IMR-90 (cell line): ENCODE results near the gene CCDC142. TPM values are rescaled to one million over a fixed set of nuclear protein-coding genes. Genes with fewer than 3 reads are reported as not detected.

Source experiments
- ATAC-seq: fragments of 200-7000 bp; cut with Tn5 transposase; 2 replicates; pipeline ENCODE4 v1.9.1; 2020; ENCODE audit warnings: low read depth, mild to moderate bottlenecking, moderate library complexity
- BruUV-seq: library from RNA; stranded (reverse); fragments of 400-500 nt; replicated peaks from 2 replicates; lab custom pipeline; 2021; lab: Mats Ljungman, UMichigan
- CTCF ChIA-PET: fragments of 300-600 bp; formaldehyde crosslinking; extraction: SDS; loops from one replicate; lab custom pipeline; 2021; ENCODE audit warnings: antibody characterized with exemption; lab: Yijun Ruan, JAX
- POLR2A ChIA-PET: fragments of 300-600 bp; sonication (Branson Sonifier 250); formaldehyde crosslinking; loops from one replicate; lab custom pipeline; 2022; ENCODE audit warnings: antibody characterized with exemption; ENCODE audit not compliant: unreplicated experiment; lab: Charles Lee
- DNase-seq: peaks from one replicate; pipeline ENCODE4 v3.0.0; 2013
- H2AFZ ChIP-seq: replicated peaks from 2 replicates; pipeline ENCODE3; 2013; ENCODE audit warnings: low read length, mild to moderate bottlenecking; ENCODE audit not compliant: poor library complexity
- H2AK5ac ChIP-seq: 2 replicates; pipeline ENCODE4 v1.6.1; 2013; ENCODE audit warnings: low read depth, low read length, inconsistent platforms
- H2AK9ac ChIP-seq: replicated peaks from 2 replicates; pipeline ENCODE3; 2013; ENCODE audit warnings: mild to moderate bottlenecking, low read depth, low read length, moderate library complexity; ENCODE audit not compliant: poor library complexity
- H2BK120ac ChIP-seq: 2 replicates; pipeline ENCODE4 v1.6.1; 2013; ENCODE audit warnings: low read depth, low read length, inconsistent platforms
- H2BK15ac ChIP-seq: 3 replicates; pipeline ENCODE4 v1.6.1; 2013; ENCODE audit warnings: low read depth, low read length, inconsistent platforms
- H2BK20ac ChIP-seq: 2 replicates; pipeline ENCODE4 v1.6.1; 2013; ENCODE audit warnings: low read depth, mild to moderate bottlenecking, inconsistent platforms, low read length, moderate library complexity
- H2BK5ac ChIP-seq: 2 replicates; pipeline ENCODE4 v1.6.1; 2013; ENCODE audit warnings: mild to moderate bottlenecking, low read depth, low read length, inconsistent platforms; ENCODE audit not compliant: poor library complexity, severe bottlenecking
- H3K14ac ChIP-seq: replicated peaks from 2 replicates; pipeline ENCODE4 v1.6.1; 2013; ENCODE audit warnings: low read depth, low read length, inconsistent platforms
- H3K18ac ChIP-seq: 2 replicates; pipeline ENCODE4 v1.6.1; 2013; ENCODE audit warnings: low read depth, low read length, control low read depth
- H3K23ac ChIP-seq: 2 replicates; pipeline ENCODE4 v1.6.1; 2013; ENCODE audit warnings: low read depth, low read length, inconsistent platforms
- H3K27ac ChIP-seq: 2 replicates; pipeline ENCODE4 v1.5.1; 2013; ENCODE audit warnings: mild to moderate bottlenecking, control low read depth, low read length; ENCODE audit not compliant: insufficient read depth
- H3K27me3 ChIP-seq: 2 replicates; pipeline ENCODE4 v1.6.1; 2013; ENCODE audit warnings: low read length; ENCODE audit not compliant: control insufficient read depth, insufficient read depth
- H3K36me3 ChIP-seq: 2 replicates; pipeline ENCODE4 v1.6.1; 2013; ENCODE audit warnings: low read length, mixed read lengths; ENCODE audit not compliant: control insufficient read depth, insufficient read depth
- H3K4ac ChIP-seq: 2 replicates; pipeline ENCODE4 v1.6.1; 2013; ENCODE audit warnings: low read depth, low read length, inconsistent platforms
- H3K4me1 ChIP-seq: 2 replicates; pipeline ENCODE4 v1.6.1; 2013; ENCODE audit warnings: low read length, mixed read lengths; ENCODE audit not compliant: control insufficient read depth, insufficient read depth
- H3K4me2 ChIP-seq: 2 replicates; pipeline ENCODE4 v1.6.1; 2013; ENCODE audit warnings: low read depth, mild to moderate bottlenecking, control low read depth, low read length, moderate library complexity
- H3K4me3 ChIP-seq: 2 replicates; pipeline ENCODE4 v1.5.1; 2013; ENCODE audit warnings: low read depth, mild to moderate bottlenecking, control low read depth, low read length, moderate library complexity; ENCODE audit not compliant: insufficient read depth
- H3K56ac ChIP-seq: 2 replicates; pipeline ENCODE4 v1.6.1; 2013; ENCODE audit warnings: low read length, inconsistent platforms; ENCODE audit not compliant: insufficient read depth; ENCODE audit errors: extremely low read depth
- H3K79me1 ChIP-seq, 2 experiments: 2 replicates each; pipeline ENCODE4 v1.6.1; 2013; ENCODE audit warnings: low read length in 2 of 2, inconsistent platforms in 1 of 2, low read depth in 1 of 2
- H3K9ac ChIP-seq: 2 replicates; pipeline ENCODE4 v1.6.1; 2013; ENCODE audit warnings: low read depth, low read length, control low read depth
- H3K9me1 ChIP-seq: 2 replicates; pipeline ENCODE4 v1.6.1; 2013; ENCODE audit warnings: low read length, inconsistent platforms; ENCODE audit not compliant: insufficient read depth
- H3K9me3 ChIP-seq: 2 replicates; pipeline ENCODE4 v1.6.1; 2013; ENCODE audit warnings: low read length; ENCODE audit not compliant: control insufficient read depth, insufficient read depth
- H4K20me1 ChIP-seq: 2 replicates; pipeline ENCODE4 v1.6.1; 2013; ENCODE audit warnings: low read length, inconsistent platforms; ENCODE audit not compliant: insufficient read depth
- H4K5ac ChIP-seq: 2 replicates; pipeline ENCODE4 v1.6.1; 2013; ENCODE audit warnings: mild to moderate bottlenecking, low read depth, low read length, control low read depth
- H4K8ac ChIP-seq, 2 experiments: 2 replicates each; pipeline ENCODE4 v1.6.1; 2013; ENCODE audit warnings: low read depth in 2 of 2, low read length in 2 of 2, control low read depth in 1 of 2, inconsistent platforms in 1 of 2
- H4K91ac ChIP-seq: 2 replicates; pipeline ENCODE4 v1.6.1; 2013; ENCODE audit warnings: low read depth, low read length, inconsistent platforms; ENCODE audit not compliant: insufficient read depth
- BHLHE40 ChIP-seq: fragments of 150-350 bp; IDR thresholded peaks from 2 replicates; pipeline ENCODE4 v1.6.1; 2016; ENCODE audit warnings: mild to moderate bottlenecking, low read depth, low read length
- CEBPB ChIP-seq: IDR thresholded peaks from 2 replicates; pipeline ENCODE4 v1.6.1; 2012; ENCODE audit warnings: low read depth, low read length, improper control_type of control experiment
- CHD1 ChIP-seq: IDR thresholded peaks from 2 replicates; pipeline ENCODE4 v1.6.1; 2012; ENCODE audit warnings: low read depth, low read length, improper control_type of control experiment
- CTCF ChIP-seq: conservative IDR thresholded peaks from 2 replicates; pipeline ENCODE4 v1.5.1; 2012; ENCODE audit warnings: mild to moderate bottlenecking, low read depth, low read length, improper control_type of control experiment
- FOS ChIP-seq: fragments of 150-350 bp; IDR thresholded peaks from 2 replicates; pipeline ENCODE4 v1.6.1; 2016; ENCODE audit warnings: low read depth, low read length
- MAFK ChIP-seq: IDR thresholded peaks from 2 replicates; pipeline ENCODE4 v1.6.1; 2012; ENCODE audit warnings: low read depth, low read length, improper control_type of control experiment
- MAZ ChIP-seq: IDR thresholded peaks from 2 replicates; pipeline ENCODE4 v1.6.1; 2012; ENCODE audit warnings: low read depth, mild to moderate bottlenecking, low read length, improper control_type of control experiment, moderate library complexity, borderline replicate concordance
- MXI1 ChIP-seq: IDR thresholded peaks from 2 replicates; pipeline ENCODE4 v1.6.1; 2012; ENCODE audit warnings: low read depth, mild to moderate bottlenecking, low read length, moderate library complexity, borderline replicate concordance
- POLR2A ChIP-seq: IDR thresholded peaks from 2 replicates; pipeline ENCODE4 v1.6.1; 2012; ENCODE audit warnings: mild to moderate bottlenecking, low read depth, low read length
- RAD21 ChIP-seq: IDR thresholded peaks from 2 replicates; pipeline ENCODE4 v1.6.1; 2012; ENCODE audit warnings: low read length, improper control_type of control experiment
- RCOR1 ChIP-seq: IDR thresholded peaks from 2 replicates; pipeline ENCODE4 v1.6.1; 2012; ENCODE audit warnings: mild to moderate bottlenecking, low read length, improper control_type of control experiment; ENCODE audit not compliant: insufficient replicate concordance
- RFX5 ChIP-seq: IDR thresholded peaks from 2 replicates; pipeline ENCODE4 v1.8.0; 2012; ENCODE audit warnings: low read depth, mild to moderate bottlenecking, low read length, moderate library complexity
- SMC3 ChIP-seq: fragments of 150-350 bp; IDR thresholded peaks from 2 replicates; pipeline ENCODE4 v1.6.1; 2016; ENCODE audit warnings: low read depth, mild to moderate bottlenecking, antibody characterized with exemption, low read length, moderate library complexity
- WGBS, 2 experiments: methylation state at CpG; one replicate each; pipeline versions ENCODE4 v1.1.5 to v1.1.7; 2013; ENCODE audit warnings: missing lambda C conversion rate in 2 of 2; ENCODE audit not compliant: insufficient read length in 1 of 2; ENCODE audit errors: extremely low coverage in 2 of 2; 5-methylcytosine and 5-hydroxymethylcytosine counted together
- dilution Hi-C: fragments of 300-500 bp; cut with HindIII; formaldehyde crosslinking; loops from one replicate; pipeline ENCODE4 v1.14.3; 2018; ENCODE audit warnings: low sequenced_read_pairs; ENCODE audit not compliant: unreplicated experiment
- in situ Hi-C: fragments of 300-500 bp; cut with MboI; formaldehyde crosslinking; loops from 3 replicates; pipeline ENCODE4 v1.14.3; 2019; ENCODE audit warnings: low sequenced_read_pairs, inconsistent platforms, mixed read lengths
- intact Hi-C: fragments of 100-400 bp; cut with micrococcal nuclease; formaldehyde crosslinking; loops from 2 replicates; pipeline ENCODE4 v1.10.0; 2022
- polyA plus RNA-seq, 3 experiments: library from polyadenylated mRNA; depleted of rRNA; stranded (reverse); fragments of >200 nt; gene quantifications; 2 replicates each; pipeline ENCODE4 v1.2.3, GENCODE V29; 2012; ENCODE audit warnings: low replicate concordance in 1 of 3
- total RNA-seq: library from RNA; depleted of rRNA; stranded (reverse); fragments of >200 nt; gene quantifications from 2 replicates; pipeline ENCODE4 v1.2.3, GENCODE V29; 2012
- TF ChIP-seq, protein P1 (sequence below): fragments of 150-350 bp; IDR thresholded peaks from 2 replicates; pipeline ENCODE4 v1.6.1; 2016; ENCODE audit warnings: low read depth, mild to moderate bottlenecking, low read length, moderate library complexity, borderline replicate concordance

Gene CCDC142
- total and polyA plus RNA-seq, 2 of the 4 experiments (the other 2 are of a cell fraction): 8.4 to 14.0 TPM

DNA sequence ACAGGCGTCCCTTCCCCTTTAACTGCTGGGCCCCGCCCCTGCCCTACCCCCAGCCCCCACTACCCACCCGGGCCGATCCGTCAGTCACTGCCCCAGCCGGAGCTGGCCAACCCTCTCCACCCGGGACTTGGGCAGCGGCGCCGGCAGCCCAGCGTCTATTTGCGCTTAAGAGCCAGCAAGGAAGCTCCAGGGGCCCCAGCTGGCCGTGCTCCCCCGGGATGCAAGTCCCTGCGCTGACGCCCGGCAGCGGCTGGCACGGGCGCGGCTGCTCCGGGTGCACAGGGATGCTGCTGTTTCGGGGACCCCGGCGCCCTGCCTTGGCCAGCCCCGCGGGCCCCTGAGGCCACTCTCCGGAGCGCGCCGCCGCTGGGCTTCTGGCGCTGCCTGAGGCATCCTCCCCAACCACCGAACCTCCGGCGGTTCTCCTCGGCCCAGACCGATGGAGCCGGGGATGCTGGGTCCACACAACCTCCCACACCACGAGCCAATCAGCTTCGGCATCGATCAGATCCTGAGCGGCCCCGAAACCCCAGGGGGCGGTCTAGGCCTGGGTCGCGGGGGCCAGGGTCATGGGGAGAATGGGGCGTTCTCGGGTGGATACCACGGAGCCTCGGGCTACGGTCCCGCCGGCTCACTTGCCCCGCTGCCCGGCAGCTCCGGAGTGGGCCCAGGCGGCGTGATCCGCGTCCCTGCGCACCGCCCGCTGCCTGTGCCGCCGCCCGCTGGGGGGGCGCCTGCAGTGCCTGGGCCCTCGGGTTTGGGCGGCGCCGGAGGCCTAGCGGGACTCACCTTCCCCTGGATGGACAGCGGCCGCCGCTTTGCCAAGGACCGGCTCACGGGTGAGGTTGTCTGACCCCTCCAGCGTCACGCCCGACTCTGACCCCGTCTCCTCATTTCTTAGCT lies 31.8 kb upstream of the CCDC142 start, which contains the start of gene TLX2:
Gene TLX2, plus strand, starts transcription at position 83 of the 903 bp plus-strand sequence. Its CDS starts 357 bp downstream, at position 440.
- H2BK15ac ChIP-seq: no peak within 1 kb of the TSS
- peaks cover 86% of the 10 kb centered on the region for H3K27me3 ChIP-seq
- DNase-seq: no peak
- in situ Hi-C loops (no loop called here), dilution Hi-C loops (no loop called here), intact Hi-C loops (no loop called here)
- POLR2A ChIA-PET: interaction anchor here (0.6 kb wide), 1 partner anchor 31 kb away, joined by 3 read pairs; no protein-coding TSS in a partner anchor
- H3K4ac ChIP-seq: no peak within 1 kb of the TSS
- no peak within 1 kb of the TSS for H3K4me3 ChIP-seq
- no TSS peak for BruUV-seq
- 7% methylated on average over 31 of the region's 82 CpGs; no CpG with 5 or more reads in 1 of the 2 experiments for WGBS, 2 experiments
- H3K4me1 ChIP-seq: no peaks in the 10 kb centered on the region
- peaks cover 20% of the 10 kb centered on the region for H3K9me3 ChIP-seq
- H3K56ac ChIP-seq: no peak within 1 kb of the TSS
- no peak within 1 kb of the TSS for H2BK5ac ChIP-seq
- H2AK5ac ChIP-seq: peak within 1 kb of the TSS; percentile 10; the same call in 1 of the 2 replicates
- H3K14ac ChIP-seq: no peak within 1 kb of the TSS
- H3K36me3 ChIP-seq: no peaks in the 10 kb centered on the region
- CTCF ChIA-PET: no interaction called here
- H4K8ac ChIP-seq: no peak within 1 kb of the TSS
- H2BK120ac ChIP-seq: no peak within 1 kb of the TSS
- H2AK9ac ChIP-seq: peak within 1 kb of the TSS; percentile 10
- H4K20me1 ChIP-seq: 0 out of 2 replicates have a peak, but pooled peaks cover 5% of the 10 kb centered on the region
- H3K9me1 ChIP-seq: no peaks in the 10 kb centered on the region
- no peak within 1 kb of the TSS for H3K18ac ChIP-seq
- peak; percentile 6; the same call in 1 of the 2 replicates for ATAC-seq
- H3K23ac ChIP-seq: peak within 1 kb of the TSS; percentile 63; the same call in 1 of the 2 replicates
- H3K9ac ChIP-seq: no peak within 1 kb of the TSS
- H3K27ac ChIP-seq: no peak within 1 kb of the TSS
- H4K91ac ChIP-seq: no peak within 1 kb of the TSS
- H4K5ac ChIP-seq: no peak within 1 kb of the TSS
- H3K79me1 ChIP-seq: no peaks in the 10 kb centered on the region
- peak within 1 kb of the TSS; percentile 70 for H2AFZ ChIP-seq
- H3K4me2 ChIP-seq: no peak within 1 kb of the TSS
- H2BK20ac ChIP-seq: no peak within 1 kb of the TSS
- TF ChIP-seq CTCF (no peak), FOS (no peak), CHD1 (no peak), RAD21 (no peak), RFX5 (no peak), POLR2A (no peak), SMC3 (no peak), MXI1 (no peak), BHLHE40 (no peak), MAFK (no peak), RCOR1 (no peak), MAZ (no peak), CEBPB (no peak)
- TF ChIP-seq, protein P1, sequence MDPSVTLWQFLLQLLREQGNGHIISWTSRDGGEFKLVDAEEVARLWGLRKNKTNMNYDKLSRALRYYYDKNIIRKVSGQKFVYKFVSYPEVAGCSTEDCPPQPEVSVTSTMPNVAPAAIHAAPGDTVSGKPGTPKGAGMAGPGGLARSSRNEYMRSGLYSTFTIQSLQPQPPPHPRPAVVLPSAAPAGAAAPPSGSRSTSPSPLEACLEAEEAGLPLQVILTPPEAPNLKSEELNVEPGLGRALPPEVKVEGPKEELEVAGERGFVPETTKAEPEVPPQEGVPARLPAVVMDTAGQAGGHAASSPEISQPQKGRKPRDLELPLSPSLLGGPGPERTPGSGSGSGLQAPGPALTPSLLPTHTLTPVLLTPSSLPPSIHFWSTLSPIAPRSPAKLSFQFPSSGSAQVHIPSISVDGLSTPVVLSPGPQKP: no peak
